IPS-20b (cell line): ENCODE measurements around the gene ICE1.

Experiments used
- H3K27ac ChIP-seq: one replicate; pipeline ENCODE4 v1.5.1; 2013; ENCODE audit warnings: low read length
- H3K27me3 ChIP-seq: 2 replicates; pipeline ENCODE4 v1.6.1; 2013; ENCODE audit warnings: mild to moderate bottlenecking, low read length, inconsistent platforms; ENCODE audit not compliant: insufficient read depth
- H3K36me3 ChIP-seq: 2 replicates; pipeline ENCODE4 v1.6.1; 2013; ENCODE audit warnings: low read depth, mild to moderate bottlenecking, inconsistent platforms, low read length, moderate library complexity; ENCODE audit not compliant: insufficient read depth
- H3K4me1 ChIP-seq: 2 replicates; pipeline ENCODE4 v1.6.1; 2013; ENCODE audit warnings: mild to moderate bottlenecking, control low read depth, inconsistent platforms, low read length, moderate library complexity; ENCODE audit not compliant: insufficient read depth
- H3K4me3 ChIP-seq: 2 replicates; pipeline ENCODE4 v1.5.1; 2013; ENCODE audit warnings: mild to moderate bottlenecking, low read length, inconsistent platforms
- H3K9ac ChIP-seq: 2 replicates; pipeline ENCODE4 v1.6.1; 2013; ENCODE audit warnings: low read depth, mild to moderate bottlenecking, inconsistent platforms, low read length, moderate library complexity
- H3K9me3 ChIP-seq: 2 replicates; pipeline ENCODE4 v1.6.1; 2013; ENCODE audit warnings: mild to moderate bottlenecking, low read depth, low read length, inconsistent platforms; ENCODE audit not compliant: insufficient read depth

Gene ICE1

GRCh38 chr5:5421961-5422818 is at the start of gene ICE1:
ICE1 (plus strand) TSS chr5:5422677; CDS start chr5:5422916, 239 bp downstream.
- Histone ChIP-seq H3K27me3 (no peaks in the 10 kb centered on the region), H3K9me3 (no peaks in the 10 kb centered on the region), H3K27ac (peak within 1 kb of the TSS; percentile 86), H3K4me1 (peaks cover 14% of the 10 kb centered on the region), H3K4me3 (peak within 1 kb of the TSS; percentile 89), H3K9ac (peak within 1 kb of the TSS; percentile 92), H3K36me3 (no peaks in the 10 kb centered on the region)

- Histone ChIP-seq H3K9ac (no peak overlapping the region), H3K27ac (no peak overlapping the region), H3K9me3 (0 out of 2 replicates have a peak, but pooled peaks cover 4% of the 10 kb centered on the region)
Measured at GRCh38 chr5:5372930-5373329, 49.5 kb upstream of the ICE1 start.

GRCh38 chr5:5373351-5373989 is 49.0 kb upstream of the ICE1 start:
- H3K4me3 ChIP-seq = no peak overlapping the region
- no peaks in the 10 kb centered on the region for H3K27me3 ChIP-seq
- no peaks in the 10 kb centered on the region for H3K4me1 ChIP-seq
- H3K36me3 ChIP-seq = no peaks in the 10 kb centered on the region
- H3K9me3 ChIP-seq = peaks cover 9% of the 10 kb centered on the region; the same call in 1 of the 2 replicates
- H3K9ac ChIP-seq = no peak overlapping the region
- H3K27ac ChIP-seq = no peak overlapping the region

More at GRCh38 chr5:5372930-5373329, 49.5 kb upstream of the ICE1 start:
- Histone ChIP-seq H3K27me3 (no peaks in the 10 kb centered on the region), H3K36me3 (no peaks in the 10 kb centered on the region), H3K4me3 (no peak overlapping the region), H3K4me1 (no peaks in the 10 kb centered on the region)

- H3K27me3 ChIP-seq = no peaks in the 10 kb centered on the region
- H3K9ac ChIP-seq = no peak overlapping the region
- H3K36me3 ChIP-seq = no peaks in the 10 kb centered on the region
- H3K27ac ChIP-seq = no peak overlapping the region
- peaks cover 9% of the 10 kb centered on the region; the same call in 1 of the 2 replicates for H3K9me3 ChIP-seq
- H3K4me3 ChIP-seq = no peak overlapping the region
- H3K4me1 ChIP-seq = no peaks in the 10 kb centered on the region
Measured at GRCh38 chr5:5374009-5374715, 48.3 kb upstream of the ICE1 start.

GRCh38 chr5:5377780-5378179 is 44.7 kb upstream of the ICE1 start:
- H3K27ac ChIP-seq = no peak overlapping the region
- H3K4me1 ChIP-seq = peaks cover 5% of the 10 kb centered on the region; the same call in 1 of the 2 replicates
- H3K27me3 ChIP-seq = no peaks in the 10 kb centered on the region
- H3K36me3 ChIP-seq = no peaks in the 10 kb centered on the region
- peaks cover 9% of the 10 kb centered on the region; the same call in 1 of the 2 replicates for H3K9me3 ChIP-seq
- H3K4me3 ChIP-seq = no peak overlapping the region
- H3K9ac ChIP-seq = no peak overlapping the region

- Histone ChIP-seq H3K9me3 (peaks cover 9% of the 10 kb centered on the region; the same call in 1 of the 2 replicates), H3K27ac (no peak overlapping the region), H3K36me3 (no peaks in the 10 kb centered on the region), H3K9ac (no peak overlapping the region), H3K27me3 (no peaks in the 10 kb centered on the region), H3K4me3 (no peak overlapping the region), H3K4me1 (peaks cover 5% of the 10 kb centered on the region; the same call in 1 of the 2 replicates)
Measured at GRCh38 chr5:5378531-5378930, 43.9 kb upstream of the ICE1 start.

- Histone ChIP-seq H3K4me3 (no peak overlapping the region), H3K9me3 (peaks cover 9% of the 10 kb centered on the region; the same call in 1 of the 2 replicates)
Measured at GRCh38 chr5:5380298-5380697, 42.2 kb upstream of the ICE1 start.

GRCh38 chr5:5381310-5381913 is 41.1 kb upstream of the ICE1 start:
- Histone ChIP-seq H3K27ac (no peak overlapping the region), H3K27me3 (no peaks in the 10 kb centered on the region), H3K36me3 (no peaks in the 10 kb centered on the region), H3K9ac (no peak overlapping the region), H3K4me1 (peaks cover 5% of the 10 kb centered on the region; the same call in 1 of the 2 replicates), H3K4me3 (no peak overlapping the region), H3K9me3 (peaks cover 9% of the 10 kb centered on the region; the same call in 1 of the 2 replicates)

More at GRCh38 chr5:5380298-5380697, 42.2 kb upstream of the ICE1 start:
- no peak overlapping the region for H3K9ac ChIP-seq
- H3K36me3 ChIP-seq = no peaks in the 10 kb centered on the region
- no peaks in the 10 kb centered on the region for H3K27me3 ChIP-seq
- no peak overlapping the region for H3K27ac ChIP-seq
- peaks cover 5% of the 10 kb centered on the region; the same call in 1 of the 2 replicates for H3K4me1 ChIP-seq

GRCh38 chr5:5383461-5383860 is 39.0 kb upstream of the ICE1 start:
- Histone ChIP-seq H3K4me1 (peaks cover 5% of the 10 kb centered on the region; the same call in 1 of the 2 replicates), H3K9me3 (no peaks in the 10 kb centered on the region), H3K27ac (no peak overlapping the region), H3K27me3 (no peaks in the 10 kb centered on the region), H3K9ac (no peak overlapping the region), H3K4me3 (no peak overlapping the region), H3K36me3 (no peaks in the 10 kb centered on the region)

- no peak overlapping the region for H3K4me3 ChIP-seq
- H3K9ac ChIP-seq = no peak overlapping the region
- H3K9me3 ChIP-seq = no peaks in the 10 kb centered on the region
- no peak overlapping the region for H3K27ac ChIP-seq
- peaks cover 5% of the 10 kb centered on the region; the same call in 1 of the 2 replicates for H3K4me1 ChIP-seq
- no peaks in the 10 kb centered on the region for H3K27me3 ChIP-seq
- no peaks in the 10 kb centered on the region for H3K36me3 ChIP-seq
Measured at GRCh38 chr5:5384660-5385330, 37.7 kb upstream of the ICE1 start.

GRCh38 chr5:5385331-5385662 is 37.2 kb upstream of the ICE1 start:
- Histone ChIP-seq H3K9ac (no peak overlapping the region), H3K27ac (no peak overlapping the region), H3K4me1 (no peaks in the 10 kb centered on the region; the same call in 1 of the 2 replicates), H3K36me3 (no peaks in the 10 kb centered on the region), H3K9me3 (no peaks in the 10 kb centered on the region), H3K27me3 (no peaks in the 10 kb centered on the region), H3K4me3 (no peak overlapping the region)
